H9 (cell line): ENCODE results near the gene ABHD16A. TPM values are rescaled to one million over a fixed set of nuclear protein-coding genes. Genes with fewer than 3 reads are reported as not detected.

Source experiments
- DNase-seq: peaks from one replicate; pipeline ENCODE4 v3.0.0-alpha.2; 2017
- H2AFZ ChIP-seq: one replicate; pipeline ENCODE4 v1.6.1; 2013; ENCODE audit warnings: mild to moderate bottlenecking, low read length, control low read depth, moderate library complexity
- H2AK5ac ChIP-seq: 2 replicates; pipeline ENCODE4 v1.6.1; 2013; ENCODE audit warnings: low read length, control low read depth, mixed read lengths; ENCODE audit not compliant: insufficient read length
- H2BK120ac ChIP-seq: one replicate; pipeline ENCODE4 v1.6.1; 2013; ENCODE audit warnings: low read depth, mild to moderate bottlenecking, low read length, control low read depth, inconsistent platforms; ENCODE audit not compliant: poor library complexity, severe bottlenecking
- H2BK12ac ChIP-seq: 2 replicates; pipeline ENCODE4 v1.6.1; 2013; ENCODE audit warnings: low read length, control low read depth, mixed read lengths, low read depth; ENCODE audit not compliant: insufficient read length
- H2BK15ac ChIP-seq: 2 replicates; pipeline ENCODE4 v1.6.1; 2013; ENCODE audit warnings: low read depth, low read length, control low read depth
- H2BK20ac ChIP-seq: one replicate; pipeline ENCODE4 v1.6.1; 2013; ENCODE audit warnings: low read depth, mild to moderate bottlenecking, low read length, control low read depth, inconsistent platforms; ENCODE audit not compliant: poor library complexity, severe bottlenecking
- H2BK5ac ChIP-seq: 2 replicates; pipeline ENCODE4 v1.6.1; 2013; ENCODE audit warnings: low read length, control low read depth, mixed read lengths; ENCODE audit not compliant: insufficient read length
- H3K14ac ChIP-seq: 2 replicates; pipeline ENCODE4 v1.6.1; 2013; ENCODE audit warnings: low read length, control low read depth; ENCODE audit not compliant: insufficient read depth
- H3K18ac ChIP-seq: 2 replicates; pipeline ENCODE4 v1.6.1; 2013; ENCODE audit warnings: low read depth, mild to moderate bottlenecking, mixed read lengths, low read length, control low read depth; ENCODE audit not compliant: insufficient read length
- H3K23ac ChIP-seq: 2 replicates; pipeline ENCODE4 v1.6.1; 2013; ENCODE audit warnings: low read length, control low read depth, mixed read lengths, low read depth; ENCODE audit not compliant: insufficient read length
- H3K23me2 ChIP-seq: 2 replicates; pipeline ENCODE4 v1.6.1; 2013; ENCODE audit warnings: low read depth, mild to moderate bottlenecking, mixed read lengths, low read length, control low read depth; ENCODE audit not compliant: insufficient read length, poor library complexity, severe bottlenecking
- H3K27ac ChIP-seq: 2 replicates; pipeline ENCODE4 v1.5.1; 2013; ENCODE audit warnings: low read length, control low read depth, mixed read lengths, low read depth; ENCODE audit not compliant: insufficient read length
- H3K27me3 ChIP-seq: 2 replicates; pipeline ENCODE4 v1.6.1; 2013; ENCODE audit warnings: low read length, control low read depth, inconsistent platforms; ENCODE audit not compliant: insufficient read depth
- H3K4ac ChIP-seq: 2 replicates; pipeline ENCODE4 v1.6.1; 2013; ENCODE audit warnings: low read depth, mild to moderate bottlenecking, control low read depth, inconsistent platforms, low read length, moderate library complexity
- H3K4me1 ChIP-seq: 2 replicates; pipeline ENCODE4 v1.6.1; 2013; ENCODE audit warnings: low read length, control low read depth, inconsistent platforms; ENCODE audit not compliant: insufficient read depth
- H3K4me2 ChIP-seq: 2 replicates; pipeline ENCODE4 v1.6.1; 2013; ENCODE audit warnings: low read length, control low read depth, mixed read lengths; ENCODE audit not compliant: insufficient read length, insufficient read depth
- H3K56ac ChIP-seq: 2 replicates; pipeline ENCODE4 v1.6.1; 2013; ENCODE audit warnings: low read depth, mild to moderate bottlenecking, mixed read lengths, low read length, control low read depth; ENCODE audit not compliant: insufficient read length
- H3K79me1 ChIP-seq: 2 replicates; pipeline ENCODE4 v1.6.1; 2013; ENCODE audit warnings: low read depth, mild to moderate bottlenecking, moderate library complexity, low read length, control low read depth, inconsistent platforms; ENCODE audit not compliant: insufficient read depth, poor library complexity, severe bottlenecking
- H3K79me2 ChIP-seq: 2 replicates; pipeline ENCODE4 v1.6.1; 2013; ENCODE audit warnings: low read length, control low read depth, inconsistent platforms; ENCODE audit not compliant: insufficient read depth
- H3K9ac ChIP-seq: 2 replicates; pipeline ENCODE4 v1.6.1; 2013; ENCODE audit warnings: low read length, control low read depth, mixed read lengths; ENCODE audit not compliant: insufficient read length; ENCODE audit errors: extremely low read depth
- H3K9me3 ChIP-seq: one replicate; pipeline ENCODE4 v1.6.1; 2013; ENCODE audit warnings: low read depth, low read length, inconsistent platforms; ENCODE audit not compliant: control insufficient read depth
- H3T11ph ChIP-seq: one replicate; pipeline ENCODE4 v1.6.1; 2013; ENCODE audit warnings: mild to moderate bottlenecking, low read length, control low read depth, inconsistent platforms
- H4K20me1 ChIP-seq: one replicate; pipeline ENCODE4 v1.6.1; 2013; ENCODE audit not compliant: control insufficient read depth, insufficient read length, insufficient read depth
- H4K5ac ChIP-seq: 2 replicates; pipeline ENCODE4 v1.6.1; 2013; ENCODE audit warnings: low read depth, mild to moderate bottlenecking, mixed read lengths, low read length, control low read depth; ENCODE audit not compliant: insufficient read length
- H4K8ac ChIP-seq: replicated peaks from 2 replicates; pipeline ENCODE4 v1.6.1; 2013; ENCODE audit warnings: low read length, control low read depth, mixed read lengths, low read depth; ENCODE audit not compliant: insufficient read length
- H4K91ac ChIP-seq: 2 replicates; pipeline ENCODE4 v1.6.1; 2013; ENCODE audit warnings: low read depth, mild to moderate bottlenecking, moderate library complexity, mixed read lengths, low read length, control low read depth; ENCODE audit not compliant: insufficient read length
- H3K27ac Mint-ChIP-seq, 3 experiments: 2 replicates in 2 of 3; 3 replicates in 1 of 3; pipeline ENCODE4 v1.8.0; 2020 to 2021; ENCODE audit warnings: mixed read lengths in 3 of 3, mild to moderate bottlenecking in 1 of 3, moderate library complexity in 1 of 3
- H3K27me3 Mint-ChIP-seq: 2 replicates; pipeline ENCODE4 v1.8.0; 2021; ENCODE audit warnings: low read depth, mild to moderate bottlenecking, moderate library complexity, mixed read lengths
- H3K36me3 Mint-ChIP-seq, 3 experiments: 2 replicates in 2 of 3; 3 replicates in 1 of 3; pipeline ENCODE4 v1.8.0; 2020 to 2021; ENCODE audit warnings: low read depth in 3 of 3, mixed read lengths in 3 of 3; ENCODE audit not compliant: insufficient read depth in 1 of 3
- H3K4me1 Mint-ChIP-seq, 2 experiments: 2 replicates each; pipeline ENCODE4 v1.8.0; 2020; ENCODE audit warnings: mixed read lengths in 2 of 2
- H3K4me3 Mint-ChIP-seq, 2 experiments: 2 replicates in 1 of 2; 3 replicates in 1 of 2; pipeline ENCODE4 v1.8.0; 2020 to 2021; ENCODE audit warnings: mild to moderate bottlenecking in 2 of 2, mixed read lengths in 2 of 2, moderate library complexity in 1 of 2
- H3K9me3 Mint-ChIP-seq, 2 experiments: 2 replicates in 1 of 2; 3 replicates in 1 of 2; pipeline ENCODE4 v1.8.0; 2020; ENCODE audit warnings: mild to moderate bottlenecking in 2 of 2, mixed read lengths in 2 of 2, moderate library complexity in 1 of 2
- WGBS: extraction: QIAGEN DNeasy Blood & Tissue Kit; methylation state at CpG from one replicate; pipeline ENCODE4 v1.1.7; 2013; ENCODE audit warnings: missing lambda C conversion rate, low lambda C conversion rate, mixed read lengths; ENCODE audit not compliant: insufficient read length; ENCODE audit errors: extremely low coverage; 5-methylcytosine and 5-hydroxymethylcytosine counted together
- total RNA-seq: library from RNA; stranded (reverse); gene quantifications from 2 replicates; pipeline ENCODE4 v1.2.1, GENCODE V29; 2021
- TF ChIP-seq, protein P1 (sequence below): fragments of 200-600 bp; sonication (generic); conservative IDR thresholded peaks from 3 replicates; pipeline ENCODE4 v1.8.0; 2021; ENCODE audit warnings: antibody characterized with exemption, mild to moderate bottlenecking

ABHD16A gene
- total RNA-seq, 1 experiment from 2014 or later: 34.4 TPM

DNA sequence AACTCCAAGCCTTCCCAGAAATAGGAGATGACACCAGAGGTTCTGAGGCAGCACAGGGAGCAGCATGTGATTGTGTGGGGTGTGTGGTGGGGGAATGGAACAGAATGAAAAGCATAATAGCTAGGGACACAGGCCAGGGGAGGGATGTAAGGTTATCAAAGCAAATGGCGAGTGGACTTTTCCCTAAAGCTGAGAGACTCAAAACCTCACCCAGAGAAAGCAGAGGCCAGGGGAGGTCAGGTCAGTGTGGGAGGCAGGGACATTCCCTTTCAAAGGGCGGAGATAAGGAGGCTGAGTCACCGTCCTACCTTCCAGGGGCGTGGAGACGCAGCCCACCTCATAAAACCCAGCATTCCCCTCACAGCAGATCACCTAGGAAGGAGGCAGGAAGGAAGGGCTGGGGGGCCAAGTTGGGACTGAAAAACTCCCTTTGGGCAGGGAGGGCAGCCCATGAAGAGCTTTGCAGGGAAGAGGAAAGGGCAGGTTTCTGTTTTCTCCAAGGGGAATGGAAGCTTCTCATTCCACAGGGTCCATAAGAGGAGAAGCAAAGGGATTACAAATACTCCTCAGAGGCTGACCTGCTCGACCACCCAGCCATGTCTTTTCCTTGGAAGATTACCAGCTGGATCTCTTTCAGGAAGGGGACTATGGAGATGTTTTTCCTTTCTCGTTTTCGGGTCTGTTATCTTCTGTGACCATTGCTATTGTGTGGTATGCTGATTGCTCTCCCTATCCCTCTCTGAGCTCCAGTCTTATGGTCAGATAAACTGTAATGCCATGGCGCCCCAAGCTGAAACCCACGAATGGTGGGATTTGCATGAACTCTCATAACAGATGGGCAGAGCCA lies 12.7 kb downstream of the ABHD16A start:
- peak overlapping the region in 1 of 3 experiments; percentile 24; a peak in 2 of 7 replicates for H3K27ac Mint-ChIP-seq

More for the DNA sequence above, 12.7 kb downstream of the ABHD16A start:
- DNase-seq: no peak
- no peaks in the 10 kb centered on the region for H3K9me3 ChIP-seq
- no peak overlapping the region for H3K23ac ChIP-seq
- no CpG with 5 or more reads among the region's 10 CpGs for WGBS
- H2BK12ac ChIP-seq: no peak overlapping the region
- H4K5ac ChIP-seq: no peak overlapping the region
- no peaks in the 10 kb centered on the region for H3K79me1 ChIP-seq
- H4K8ac ChIP-seq: no peak overlapping the region
- H2BK15ac ChIP-seq: no peak overlapping the region
- H2AFZ ChIP-seq: no peak overlapping the region
- no peak overlapping the region for H3K4me2 ChIP-seq
- no peak overlapping the region for H3K4me3 Mint-ChIP-seq
- no peak overlapping the region for H2BK20ac ChIP-seq
- no peak overlapping the region for H3K14ac ChIP-seq
- H2BK120ac ChIP-seq: no peak overlapping the region
- H2AK5ac ChIP-seq: no peak overlapping the region
- H3K9ac ChIP-seq: no peak overlapping the region
- no peaks in the 10 kb centered on the region for H3K27me3 Mint-ChIP-seq
- no peaks in the 10 kb centered on the region for H3K79me2 ChIP-seq
- no peaks in the 10 kb centered on the region; a peak in 1 of 5 replicates for H3K9me3 Mint-ChIP-seq
- H3K4me1 Mint-ChIP-seq: peaks cover 5 to 10% of the 10 kb centered on the region in 2 experiments; a peak in 3 of 4 replicates
- no peak overlapping the region for H2BK5ac ChIP-seq
- no peak overlapping the region for H3T11ph ChIP-seq
- H3K4me1 ChIP-seq: no peaks in the 10 kb centered on the region
- no peak overlapping the region for H4K91ac ChIP-seq
- H3K56ac ChIP-seq: no peak overlapping the region
- H3K18ac ChIP-seq: no peak overlapping the region
- peaks cover 14 to 67% (median 46%) of the 10 kb centered on the region in 3 experiments; a peak in 6 of 7 replicates for H3K36me3 Mint-ChIP-seq
- TF ChIP-seq, protein P1, sequence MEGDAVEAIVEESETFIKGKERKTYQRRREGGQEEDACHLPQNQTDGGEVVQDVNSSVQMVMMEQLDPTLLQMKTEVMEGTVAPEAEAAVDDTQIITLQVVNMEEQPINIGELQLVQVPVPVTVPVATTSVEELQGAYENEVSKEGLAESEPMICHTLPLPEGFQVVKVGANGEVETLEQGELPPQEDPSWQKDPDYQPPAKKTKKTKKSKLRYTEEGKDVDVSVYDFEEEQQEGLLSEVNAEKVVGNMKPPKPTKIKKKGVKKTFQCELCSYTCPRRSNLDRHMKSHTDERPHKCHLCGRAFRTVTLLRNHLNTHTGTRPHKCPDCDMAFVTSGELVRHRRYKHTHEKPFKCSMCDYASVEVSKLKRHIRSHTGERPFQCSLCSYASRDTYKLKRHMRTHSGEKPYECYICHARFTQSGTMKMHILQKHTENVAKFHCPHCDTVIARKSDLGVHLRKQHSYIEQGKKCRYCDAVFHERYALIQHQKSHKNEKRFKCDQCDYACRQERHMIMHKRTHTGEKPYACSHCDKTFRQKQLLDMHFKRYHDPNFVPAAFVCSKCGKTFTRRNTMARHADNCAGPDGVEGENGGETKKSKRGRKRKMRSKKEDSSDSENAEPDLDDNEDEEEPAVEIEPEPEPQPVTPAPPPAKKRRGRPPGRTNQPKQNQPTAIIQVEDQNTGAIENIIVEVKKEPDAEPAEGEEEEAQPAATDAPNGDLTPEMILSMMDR: no peak
- H3K27me3 ChIP-seq: no peaks in the 10 kb centered on the region
- no peak overlapping the region for H3K27ac ChIP-seq
- no peaks in the 10 kb centered on the region for H4K20me1 ChIP-seq
- no peak overlapping the region for H3K4ac ChIP-seq
- no peaks in the 10 kb centered on the region for H3K23me2 ChIP-seq
